Measurements from ENCODE around the gene GDI1. TPM values are rescaled to one million over a fixed set of nuclear protein-coding genes. Genes with fewer than 3 reads are reported as not detected.

Gene GDI1
- total RNA-seq, 6 experiments from 2014 or later: 144 to 154 (median 147) TPM

DNA sequence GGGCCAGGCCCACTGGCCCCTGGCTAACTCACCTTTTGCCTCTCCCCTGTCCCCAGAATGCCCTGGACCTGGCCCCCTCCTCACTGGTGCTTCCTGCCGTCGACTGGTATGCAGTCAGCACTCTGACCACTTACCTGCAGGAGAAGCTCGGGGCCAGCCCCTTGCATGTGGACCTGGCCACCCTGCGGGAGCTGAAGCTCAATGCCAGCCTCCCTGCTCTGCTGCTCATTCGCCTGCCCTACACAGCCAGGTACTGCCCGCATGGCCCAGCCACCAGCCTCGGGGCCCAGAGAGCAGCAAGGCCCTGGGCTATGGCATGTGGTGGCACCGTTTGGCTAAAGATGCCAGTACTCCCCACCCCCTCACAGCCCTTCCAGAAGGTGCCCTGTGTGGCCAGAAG is 4.7 kb upstream of the GDI1 start:
- Mint-ChIP-seq H3K27me3 (ENCODE audit: insufficient read depth) (peaks cover 3% of the 10 kb centered on the region), H3K27ac (no peak overlapping the region), H3K4me3 (no peak overlapping the region), H3K9me3 (no peaks in the 10 kb centered on the region), H3K4me1 (ENCODE audit: low read depth) (peaks cover 23% of the 10 kb centered on the region), H3K36me3 (ENCODE audit: low read depth) (no peaks in the 10 kb centered on the region)
- no peak for DNase-seq
- TF ChIP-seq, protein P1, sequence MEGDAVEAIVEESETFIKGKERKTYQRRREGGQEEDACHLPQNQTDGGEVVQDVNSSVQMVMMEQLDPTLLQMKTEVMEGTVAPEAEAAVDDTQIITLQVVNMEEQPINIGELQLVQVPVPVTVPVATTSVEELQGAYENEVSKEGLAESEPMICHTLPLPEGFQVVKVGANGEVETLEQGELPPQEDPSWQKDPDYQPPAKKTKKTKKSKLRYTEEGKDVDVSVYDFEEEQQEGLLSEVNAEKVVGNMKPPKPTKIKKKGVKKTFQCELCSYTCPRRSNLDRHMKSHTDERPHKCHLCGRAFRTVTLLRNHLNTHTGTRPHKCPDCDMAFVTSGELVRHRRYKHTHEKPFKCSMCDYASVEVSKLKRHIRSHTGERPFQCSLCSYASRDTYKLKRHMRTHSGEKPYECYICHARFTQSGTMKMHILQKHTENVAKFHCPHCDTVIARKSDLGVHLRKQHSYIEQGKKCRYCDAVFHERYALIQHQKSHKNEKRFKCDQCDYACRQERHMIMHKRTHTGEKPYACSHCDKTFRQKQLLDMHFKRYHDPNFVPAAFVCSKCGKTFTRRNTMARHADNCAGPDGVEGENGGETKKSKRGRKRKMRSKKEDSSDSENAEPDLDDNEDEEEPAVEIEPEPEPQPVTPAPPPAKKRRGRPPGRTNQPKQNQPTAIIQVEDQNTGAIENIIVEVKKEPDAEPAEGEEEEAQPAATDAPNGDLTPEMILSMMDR (IDR thresholded peaks at IDR 0.05): no peak

DNA sequence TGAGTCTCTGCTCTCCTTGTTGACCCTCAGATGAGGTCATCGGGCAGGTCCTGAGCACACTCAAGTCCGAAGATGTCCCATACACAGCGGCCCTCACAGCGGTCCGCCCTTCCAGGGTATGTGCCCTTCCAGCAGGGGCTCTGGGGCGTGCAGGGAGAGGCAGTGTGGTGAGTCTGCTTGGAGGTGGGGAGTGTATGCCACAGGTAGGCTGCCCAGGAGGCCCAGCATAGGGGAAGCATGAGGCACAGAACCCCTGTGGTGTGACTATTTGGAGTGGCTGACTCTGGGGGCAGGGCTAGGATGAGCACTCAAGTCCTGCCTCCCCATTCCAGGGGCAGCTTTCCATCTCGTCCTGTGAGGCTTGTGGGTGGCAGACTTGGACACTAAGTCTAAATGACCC is 3.3 kb upstream of the GDI1 start:
- H3K9me3 Mint-ChIP-seq: no peaks in the 10 kb centered on the region
- H3K27me3 Mint-ChIP-seq (ENCODE audit: insufficient read depth): peaks cover 3% of the 10 kb centered on the region
- no peak for DNase-seq
- H3K27ac Mint-ChIP-seq: no peak overlapping the region
- TF ChIP-seq, protein P1 (IDR thresholded peaks at IDR 0.05): no peak
- H3K4me3 Mint-ChIP-seq: no peak overlapping the region
- H3K4me1 Mint-ChIP-seq (ENCODE audit: low read depth): peaks cover 25% of the 10 kb centered on the region
- peaks cover 8% of the 10 kb centered on the region for H3K36me3 Mint-ChIP-seq (ENCODE audit: low read depth)

DNA sequence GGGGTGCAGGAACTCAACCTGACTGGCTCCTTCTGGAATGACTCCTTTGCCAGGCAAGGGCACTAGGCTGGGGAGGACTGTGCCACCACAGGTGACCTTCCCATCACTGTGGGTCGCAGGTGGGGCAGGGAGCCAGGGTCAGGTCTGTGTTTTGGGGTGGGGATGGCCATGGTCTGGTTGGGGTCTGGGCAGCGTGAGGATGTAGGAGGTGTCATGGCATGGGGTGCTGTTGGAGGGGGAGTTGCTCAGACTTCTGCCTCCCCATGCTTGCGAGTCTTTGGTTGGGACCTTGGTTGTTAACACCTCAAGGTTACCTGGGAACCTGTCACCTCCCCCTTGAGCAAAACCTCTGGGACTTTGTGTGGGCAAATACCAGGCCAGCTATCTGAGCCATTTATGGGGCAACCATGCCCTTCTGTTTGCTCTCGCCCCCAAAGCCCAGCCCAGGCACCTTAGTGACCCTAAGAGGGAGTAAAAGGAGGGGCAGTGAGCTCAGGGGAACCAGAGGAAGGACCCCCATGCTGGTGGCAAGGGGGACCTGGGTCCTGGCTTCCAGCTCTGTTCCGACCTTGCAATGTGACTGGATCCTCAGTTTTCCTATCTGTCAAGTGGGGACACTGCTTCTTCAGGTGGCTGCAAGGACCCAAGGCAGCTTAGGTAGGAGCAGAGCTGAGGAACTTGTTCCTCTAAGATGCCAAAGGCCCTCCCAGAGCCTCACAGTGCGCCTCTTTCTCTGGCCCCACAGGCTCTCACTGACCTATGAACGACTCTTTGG is 2.4 kb upstream of the GDI1 start:
- no peak overlapping the region for H3K27ac Mint-ChIP-seq
- no peak overlapping the region for H3K4me3 Mint-ChIP-seq
- DNase-seq: no peak
- TF ChIP-seq, protein P1 (IDR thresholded peaks at IDR 0.05): no peak
- peaks cover 2% of the 10 kb centered on the region for H3K27me3 Mint-ChIP-seq (ENCODE audit: insufficient read depth)
- H3K4me1 Mint-ChIP-seq (ENCODE audit: low read depth): peaks cover 25% of the 10 kb centered on the region
- H3K36me3 Mint-ChIP-seq (ENCODE audit: low read depth): peaks cover 8% of the 10 kb centered on the region
- no peaks in the 10 kb centered on the region for H3K9me3 Mint-ChIP-seq

DNA sequence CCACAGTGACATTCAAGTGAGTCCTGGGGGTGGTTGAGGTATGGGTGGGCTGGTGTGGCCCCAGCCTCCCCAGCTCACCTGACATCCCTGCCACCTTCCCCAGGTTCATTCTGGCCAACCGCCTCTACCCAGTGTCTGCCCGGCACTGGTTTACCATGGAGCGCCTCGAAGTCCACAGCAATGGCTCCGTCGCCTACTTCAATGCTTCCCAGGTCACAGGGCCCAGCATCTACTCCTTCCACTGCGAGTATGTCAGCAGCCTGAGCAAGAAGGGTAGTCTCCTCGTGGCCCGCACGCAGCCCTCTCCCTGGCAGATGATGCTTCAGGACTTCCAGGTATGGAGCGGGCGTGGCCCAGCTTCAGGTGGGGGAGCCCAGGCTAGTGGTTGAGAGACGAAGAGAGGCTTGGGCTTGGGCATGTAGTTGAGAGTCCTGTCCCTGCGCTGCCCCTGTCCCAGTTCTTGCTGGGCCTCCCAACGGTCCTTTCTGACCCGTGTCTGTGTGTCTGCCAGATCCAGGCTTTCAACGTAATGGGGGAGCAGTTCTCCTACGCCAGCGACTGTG is 1.7 kb upstream of the GDI1 start:
- Mint-ChIP-seq H3K36me3 (ENCODE audit: low read depth) (peaks cover 8% of the 10 kb centered on the region), H3K27me3 (ENCODE audit: insufficient read depth) (peaks cover 1% of the 10 kb centered on the region), H3K27ac (no peak overlapping the region), H3K4me1 (ENCODE audit: low read depth) (peaks cover 22% of the 10 kb centered on the region), H3K9me3 (no peaks in the 10 kb centered on the region), H3K4me3 (no peak overlapping the region)
- no peak for DNase-seq
- TF ChIP-seq, protein P1 (IDR thresholded peaks at IDR 0.05): no peak

DNA sequence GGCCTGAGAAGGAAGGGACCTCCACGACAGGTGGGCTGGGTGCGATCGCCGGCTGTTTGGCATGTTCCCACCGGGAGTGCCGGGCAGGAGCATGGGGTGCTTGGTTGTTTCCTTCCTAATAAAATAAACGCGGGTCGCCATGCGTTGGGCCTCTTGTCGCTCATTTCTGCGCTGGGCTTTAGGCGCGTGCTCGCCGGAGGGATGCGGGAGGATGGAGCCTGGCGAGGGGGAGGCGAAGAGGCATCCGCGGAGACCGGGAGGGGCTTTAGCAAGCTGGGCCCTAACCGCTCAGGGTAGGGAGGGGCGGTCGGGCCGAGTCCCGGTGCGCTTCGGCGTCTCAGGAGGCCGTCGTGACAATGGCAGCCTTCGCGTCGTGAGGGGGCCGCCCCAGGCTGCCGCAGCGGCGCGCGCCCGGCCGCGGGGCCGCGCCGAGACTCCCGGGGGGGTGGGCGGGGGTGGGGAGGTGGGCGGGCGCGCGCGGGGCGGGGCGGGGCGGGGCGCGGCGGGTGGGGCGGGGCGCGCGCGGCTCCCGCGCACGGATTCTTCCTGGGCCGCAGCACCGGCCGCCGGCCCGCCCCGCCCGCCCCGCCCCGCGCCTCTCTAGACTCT is 476 bp upstream of the GDI1 start:
- Mint-ChIP-seq H3K27me3 (ENCODE audit: insufficient read depth) (no peaks in the 10 kb centered on the region; the same call in 1 of the 2 replicates), H3K27ac (peak overlapping the region; percentile 81), H3K9me3 (no peaks in the 10 kb centered on the region), H3K36me3 (ENCODE audit: low read depth) (peaks cover 8% of the 10 kb centered on the region), H3K4me3 (peak overlapping the region; percentile 56), H3K4me1 (ENCODE audit: low read depth) (peaks cover 15% of the 10 kb centered on the region; the same call in 1 of the 2 replicates)
- no peak for DNase-seq
- TF ChIP-seq, protein P1 (IDR thresholded peaks at IDR 0.05): no peak

Data from HFFc6 (cell line).